Measurements from ENCODE around the gene SNX27. TPM values are rescaled to one million over a fixed set of nuclear protein-coding genes. Genes with fewer than 3 reads are reported as not detected.

SNX27 gene
- total RNA-seq, 4 donors from 2014 or later, result 37.0 to 43.7 (median 40.9) TPM

DNA sequence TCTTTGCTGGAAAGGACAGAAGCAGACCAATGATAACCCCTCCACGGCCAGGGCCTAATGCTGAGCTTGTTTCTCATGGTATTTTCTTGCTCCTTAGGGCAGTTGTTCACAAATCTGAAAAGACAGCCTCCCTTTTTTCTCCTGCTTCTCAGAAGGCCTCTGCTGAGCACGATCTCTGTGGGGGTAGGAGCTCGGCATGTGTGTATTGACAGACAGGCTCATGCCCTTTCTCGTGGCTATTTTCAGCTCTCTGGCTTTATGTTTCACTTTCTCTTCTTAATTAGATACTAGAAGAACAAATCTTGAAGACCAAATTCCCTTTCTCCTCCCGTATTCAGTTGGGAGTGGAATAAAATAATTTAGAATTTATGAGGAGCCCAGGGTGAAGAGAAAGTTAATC is 108.7 kb downstream of the SNX27 start:
- ATAC-seq, result peak; percentile 77 to 84
- Histone ChIP-seq H3K4me3 (peak overlapping the region; percentile 59 to 95 (median 62)), H3K36me3 (no peaks in the 10 kb centered on the region), H3K27me3 (peaks cover 11 to 27% (median 21%) of the 10 kb centered on the region in 3 donors), H3K4me1 (peaks cover 8 to 20% of the 10 kb centered on the region in 2 donors), H3K9me3 (no peaks in the 10 kb centered on the region), H3K27ac (peak overlapping the region; percentile 77 to 87 (median 81))
- TF ChIP-seq, protein P1, sequence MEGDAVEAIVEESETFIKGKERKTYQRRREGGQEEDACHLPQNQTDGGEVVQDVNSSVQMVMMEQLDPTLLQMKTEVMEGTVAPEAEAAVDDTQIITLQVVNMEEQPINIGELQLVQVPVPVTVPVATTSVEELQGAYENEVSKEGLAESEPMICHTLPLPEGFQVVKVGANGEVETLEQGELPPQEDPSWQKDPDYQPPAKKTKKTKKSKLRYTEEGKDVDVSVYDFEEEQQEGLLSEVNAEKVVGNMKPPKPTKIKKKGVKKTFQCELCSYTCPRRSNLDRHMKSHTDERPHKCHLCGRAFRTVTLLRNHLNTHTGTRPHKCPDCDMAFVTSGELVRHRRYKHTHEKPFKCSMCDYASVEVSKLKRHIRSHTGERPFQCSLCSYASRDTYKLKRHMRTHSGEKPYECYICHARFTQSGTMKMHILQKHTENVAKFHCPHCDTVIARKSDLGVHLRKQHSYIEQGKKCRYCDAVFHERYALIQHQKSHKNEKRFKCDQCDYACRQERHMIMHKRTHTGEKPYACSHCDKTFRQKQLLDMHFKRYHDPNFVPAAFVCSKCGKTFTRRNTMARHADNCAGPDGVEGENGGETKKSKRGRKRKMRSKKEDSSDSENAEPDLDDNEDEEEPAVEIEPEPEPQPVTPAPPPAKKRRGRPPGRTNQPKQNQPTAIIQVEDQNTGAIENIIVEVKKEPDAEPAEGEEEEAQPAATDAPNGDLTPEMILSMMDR (IDR thresholded peaks at IDR 0.05 in 4 of 5, conservative IDR thresholded peaks at IDR 0.05 in 1 of 5), result no peak
- TF ChIP-seq POLR2A (IDR thresholded peaks at IDR 0.05), result no peak
- DNase-seq, result no peak
- in situ Hi-C loops (cut with MboI; ENCODE audit: low sequenced_read_pairs in 4 of 4), result no loop called here
- intact Hi-C loops (cut with DNase I; ENCODE audit: low total_unique reads), result loop anchor here (5.0 kb wide), 2 partner anchors 108 to 117 kb away; partner anchors contain the start of genes C2CD4D and SNX27

DNA sequence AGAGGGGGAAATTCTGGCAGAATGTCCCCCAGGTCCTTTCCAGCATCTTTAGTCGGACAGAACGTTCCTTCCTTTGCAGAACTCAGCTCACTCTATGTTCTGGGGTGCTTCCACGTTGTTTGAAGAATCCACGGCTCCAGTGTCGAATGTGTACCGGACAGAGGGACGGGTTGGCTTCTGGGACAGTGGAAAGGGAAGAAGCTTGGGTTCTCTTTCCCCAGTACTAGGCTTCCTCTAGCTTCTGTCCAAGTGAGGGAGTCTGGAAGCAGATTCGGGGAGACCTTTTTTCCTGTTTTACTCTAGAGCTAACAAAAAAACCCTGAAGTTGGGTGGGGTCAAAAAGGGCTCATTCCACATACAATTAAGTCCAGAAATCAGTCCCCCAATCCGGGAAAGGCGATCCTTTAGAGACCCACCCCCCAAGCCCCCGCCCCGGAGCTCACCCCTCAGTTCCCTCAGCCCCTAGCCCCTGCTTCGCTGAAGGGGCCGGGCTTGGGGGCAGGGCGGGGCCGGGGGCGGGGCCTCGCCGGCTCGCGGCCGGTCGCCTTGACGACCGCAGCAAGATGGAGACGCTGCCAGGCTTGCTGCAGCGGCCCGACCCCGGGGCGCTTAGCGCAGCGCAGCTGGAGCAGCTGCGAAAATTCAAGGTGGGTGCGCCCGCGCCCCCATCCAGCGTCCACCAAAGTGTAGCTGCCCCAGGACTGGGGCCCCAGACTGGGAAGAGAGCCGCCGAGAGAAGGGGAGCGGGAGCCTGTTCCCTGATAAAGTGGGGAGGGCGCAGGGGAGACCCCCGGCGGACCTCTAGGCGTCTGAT is 109.3 kb downstream of the SNX27 start, which contains the start of gene RIIAD1:
TSS of gene RIIAD1 (plus strand) at position 549 of the 814 bp plus-strand sequence. CDS start at position 564, 15 bp downstream.
- DNase-seq (no peak), ATAC-seq (peak; percentile 75 to 82)
- Histone ChIP-seq H3K9me3 (no peaks in the 10 kb centered on the region), H3K27ac (peak within 1 kb of the TSS; percentile 77 to 87 (median 81)), H3K4me1 (peaks cover 8 to 20% of the 10 kb centered on the region in 2 donors), H3K36me3 (no peaks in the 10 kb centered on the region), H3K27me3 (peaks cover 5 to 21% (median 15%) of the 10 kb centered on the region in 3 donors), H3K4me3 (peak within 1 kb of the TSS; percentile 59 to 95 (median 62))
- intact Hi-C loops (cut with DNase I; ENCODE audit: low total_unique reads), result loop anchor here (5.0 kb wide), 2 partner anchors 109 to 116 kb away; partner anchors contain the start of genes C2CD4D and SNX27
- TF ChIP-seq, protein P1 (IDR thresholded peaks at IDR 0.05 in 4 of 5, conservative IDR thresholded peaks at IDR 0.05 in 1 of 5), result no peak
- no peak for TF ChIP-seq POLR2A (IDR thresholded peaks at IDR 0.05)
- in situ Hi-C loops (cut with MboI; ENCODE audit: low sequenced_read_pairs in 4 of 4), result no loop called here

DNA sequence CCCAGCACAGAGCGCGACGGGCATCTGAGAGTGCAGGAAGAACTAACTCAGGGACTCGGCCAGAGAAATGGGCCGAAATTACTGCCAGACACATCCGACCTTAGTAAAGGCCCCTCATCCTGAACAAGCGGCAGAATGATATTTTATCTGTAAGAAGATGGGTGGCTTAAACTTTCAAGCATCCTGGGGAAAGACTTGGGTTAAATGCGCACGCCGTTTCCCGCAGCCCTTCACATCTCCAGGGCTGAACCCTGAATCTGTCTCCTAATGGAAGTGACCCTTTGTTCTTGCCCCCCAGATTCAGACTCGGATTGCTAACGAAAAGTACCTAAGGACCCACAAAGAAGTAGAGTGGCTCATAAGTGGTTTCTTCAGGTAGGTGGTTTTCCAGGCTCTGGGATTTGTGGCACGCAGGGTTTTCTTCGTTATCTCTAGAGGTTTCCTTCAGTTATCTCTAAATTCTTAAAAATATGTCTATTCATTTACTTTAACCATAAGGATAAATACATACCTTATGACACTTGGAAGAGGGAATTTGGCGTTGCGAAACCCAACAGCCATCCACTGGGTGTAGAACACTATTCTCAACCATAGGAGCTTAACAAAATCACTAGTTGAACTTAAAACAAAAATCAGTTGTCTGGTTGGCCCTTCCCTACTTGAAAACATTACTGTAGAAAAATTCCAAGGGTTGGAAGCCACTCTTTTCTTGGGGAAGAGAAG is 110.1 kb downstream of the SNX27 start:
- Histone ChIP-seq H3K4me1 (peaks cover 8 to 20% of the 10 kb centered on the region in 2 donors), H3K4me3 (peak overlapping the region; percentile 59 to 95 (median 62)), H3K36me3 (no peaks in the 10 kb centered on the region), H3K27me3 (peaks cover 4 to 13% (median 7%) of the 10 kb centered on the region in 3 donors), H3K9me3 (no peaks in the 10 kb centered on the region), H3K27ac (peak overlapping the region in 2 of 4 donors; percentile 77 to 87)
- TF ChIP-seq, protein P1 (IDR thresholded peaks at IDR 0.05 in 4 of 5, conservative IDR thresholded peaks at IDR 0.05 in 1 of 5), result no peak
- no peak for TF ChIP-seq POLR2A (IDR thresholded peaks at IDR 0.05)
- ATAC-seq (no peak), DNase-seq (no peak)
- in situ Hi-C loops (cut with MboI; ENCODE audit: low sequenced_read_pairs in 4 of 4) (no loop called here), intact Hi-C loops (cut with DNase I; ENCODE audit: low total_unique reads) (loop anchor here (5.0 kb wide), 2 partner anchors 110 to 115 kb away; partner anchors contain the start of genes C2CD4D and SNX27)

DNA sequence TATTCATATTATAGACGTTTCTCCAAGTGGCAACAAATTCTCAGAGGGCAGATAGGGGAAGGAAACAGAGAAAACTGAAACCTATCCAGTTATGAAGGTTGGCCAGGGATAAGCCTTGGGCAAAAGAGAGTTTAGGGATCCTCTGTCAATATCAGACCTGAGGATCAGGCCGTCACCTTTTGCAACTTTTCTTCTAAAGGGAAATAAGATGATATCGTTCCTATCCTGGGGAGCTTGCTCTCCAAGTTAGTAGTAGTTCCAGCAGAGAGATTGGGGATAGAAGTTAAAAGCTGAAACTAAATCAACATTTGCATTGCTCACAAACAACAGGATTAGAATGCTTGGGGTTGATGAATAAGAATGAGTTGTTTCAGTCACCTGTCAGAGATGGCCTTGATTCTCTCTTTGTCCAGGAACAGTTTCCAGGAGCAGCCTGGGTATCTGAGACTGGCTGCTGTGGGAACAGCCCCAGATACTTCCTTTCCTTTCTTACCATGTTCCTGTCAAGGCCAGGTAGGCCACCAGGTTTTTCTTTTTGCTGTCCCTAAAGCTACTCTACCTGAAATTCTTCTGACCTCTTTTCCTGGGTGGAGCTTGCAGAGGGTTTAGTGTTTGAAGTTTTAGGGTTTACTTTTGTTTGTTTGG is 112.0 kb downstream of the SNX27 start:
- no peaks in the 10 kb centered on the region for H3K27me3 ChIP-seq
- TF ChIP-seq, protein P1 (IDR thresholded peaks at IDR 0.05 in 4 of 5, conservative IDR thresholded peaks at IDR 0.05 in 1 of 5), result no peak
- TF ChIP-seq POLR2A (IDR thresholded peaks at IDR 0.05), result no peak
- peaks cover 20 to 22% of the 10 kb centered on the region in 2 donors for H3K4me1 ChIP-seq
- no peak overlapping the region for H3K4me3 ChIP-seq
- in situ Hi-C loops (cut with MboI; ENCODE audit: low sequenced_read_pairs in 4 of 4) (no loop called here), intact Hi-C loops (cut with DNase I; ENCODE audit: low total_unique reads) (loop anchor here (5.0 kb wide), 2 partner anchors 112 to 113 kb away; partner anchors contain the start of genes C2CD4D and SNX27)
- ATAC-seq (no peak), DNase-seq (no peak)
- H3K9me3 ChIP-seq, result no peaks in the 10 kb centered on the region
- H3K27ac ChIP-seq, result no peak overlapping the region
- no peaks in the 10 kb centered on the region for H3K36me3 ChIP-seq

All from gastrocnemius medialis (tissue), 4 donors.